ENCODE measurements around the gene UBAC2.

Gene UBAC2

GRCh38 chr13:99363949-99364348 lies 163.3 kb downstream of the UBAC2 start:
- DNase-seq = no peak

GRCh38 chr13:99366075-99366987 lies 165.7 kb downstream of the UBAC2 start:
- DNase-seq = no peak

- no peak for DNase-seq
Observed at GRCh38 chr13:99367106-99367616, 166.5 kb downstream of the UBAC2 start.

- no peak for DNase-seq
Observed at GRCh38 chr13:99367663-99368448, 167.2 kb downstream of the UBAC2 start.

- no peak for DNase-seq
Observed at GRCh38 chr13:99370481-99371275, 170.0 kb downstream of the UBAC2 start.

- DNase-seq = no peak
Observed at GRCh38 chr13:99371956-99372355, 171.3 kb downstream of the UBAC2 start.

GRCh38 chr13:99373436-99373835 lies 172.8 kb downstream of the UBAC2 start:
- no peak for DNase-seq

GRCh38 chr13:99374169-99374991 lies 173.7 kb downstream of the UBAC2 start:
- no peak for DNase-seq

GRCh38 chr13:99374994-99375737 lies 174.5 kb downstream of the UBAC2 start:
- DNase-seq = no peak

- DNase-seq = no peak
Observed at GRCh38 chr13:99375738-99376080, 175.1 kb downstream of the UBAC2 start.

- no peak for DNase-seq
Observed at GRCh38 chr13:99376132-99376531, 175.5 kb downstream of the UBAC2 start.

GRCh38 chr13:99376924-99377323 lies 176.3 kb downstream of the UBAC2 start:
- no peak for DNase-seq

GRCh38 chr13:99377641-99378040 lies 177.0 kb downstream of the UBAC2 start:
- DNase-seq = no peak

- no peak for DNase-seq
Observed at GRCh38 chr13:99378985-99379733, 178.5 kb downstream of the UBAC2 start.

GRCh38 chr13:99379856-99380801 lies 179.5 kb downstream of the UBAC2 start:
- DNase-seq = no peak

- DNase-seq = no peak
Observed at GRCh38 chr13:99380921-99381645, 180.4 kb downstream of the UBAC2 start.

GRCh38 chr13:99381766-99382165 lies 181.1 kb downstream of the UBAC2 start:
- DNase-seq = no peak

- no peak for DNase-seq
Observed at GRCh38 chr13:99382428-99383133, 181.9 kb downstream of the UBAC2 start.
